GM12878 (cell line): ENCODE measurements around the gene PPIL3. TPM values are rescaled to one million over a fixed set of nuclear protein-coding genes. Genes with fewer than 3 reads are reported as not detected.
A peak's percentile ranks its signal among the peaks of the same experiment; 100 is the strongest.

Source experiments
- ATAC-seq: fragments of 200-7000 bp; cut with Tn5 transposase; 3 replicates; pipeline ENCODE4 v1.9.1; 2020; ENCODE audit warnings: mild to moderate bottlenecking, moderate library complexity
- BruUV-seq: library from RNA; stranded (reverse); fragments of 400-500 nt; replicated peaks from 2 replicates; lab custom pipeline; 2021; lab: Mats Ljungman, UMichigan
- CTCF ChIA-PET: fragments of 300-600 bp; sonication (Branson Sonifier 250); formaldehyde crosslinking; extraction: SDS; loops from one replicate; lab custom pipeline; 2021; ENCODE audit warnings: inconsistent platforms; lab: Yijun Ruan, JAX
- POLR2A ChIA-PET: fragments of 350-600 bp; formaldehyde crosslinking; extraction: SDS; loops from one replicate; lab custom pipeline; 2021; ENCODE audit warnings: inconsistent platforms; lab: Charles Lee
- RAD21 ChIA-PET: fragments of 300-600 bp; sonication (Branson Sonifier 250); formaldehyde crosslinking; loops from one replicate; lab custom pipeline; 2023; ENCODE audit warnings: antibody characterized with exemption; ENCODE audit not compliant: unreplicated experiment; lab: Charles Lee
- SMC1A ChIA-PET: fragments of 300-600 bp; sonication (Branson Sonifier 250); formaldehyde crosslinking; loops from one replicate; lab custom pipeline; 2023; ENCODE audit not compliant: unreplicated experiment, uncharacterized antibody; lab: Charles Lee
- DNase-seq: peaks from one replicate; pipeline ENCODE4 v3.0.0-alpha.2; 2011; ENCODE audit warnings: low read depth, low spot score
- FAIRE-seq: peaks from 3 replicates; lab custom pipeline; 2011; peaks lifted over from hg19 to GRCh38; lab: Jason Lieb, UNC
- H2AFZ ChIP-seq: 2 replicates; pipeline ENCODE4 v1.6.0; 2011; ENCODE audit warnings: low read depth, low read length, control low read depth; ENCODE audit not compliant: control insufficient read depth
- H3K27ac ChIP-seq: 2 replicates; pipeline ENCODE4 v1.5.1; 2011; ENCODE audit warnings: control low read depth; ENCODE audit not compliant: control insufficient read depth, insufficient read depth
- H3K27me3 ChIP-seq, 2 experiments: replicated peaks in 1 of 2; 2 replicates each; pipeline versions ENCODE4 v1.6.0 to v1.6.1; 2011; ENCODE audit warnings: low read length in 1 of 2; ENCODE audit not compliant: control insufficient read depth in 2 of 2, insufficient read depth in 2 of 2
- H3K36me3 ChIP-seq, 2 experiments: 2 replicates each; pipeline ENCODE4 v1.5.1; 2011; ENCODE audit warnings: low read length in 1 of 2; ENCODE audit not compliant: control insufficient read depth in 2 of 2, insufficient read depth in 2 of 2
- H3K4me1 ChIP-seq: 2 replicates; pipeline ENCODE4 v1.6.1; 2011; ENCODE audit warnings: mild to moderate bottlenecking, low read length, moderate library complexity, mixed read lengths; ENCODE audit not compliant: control insufficient read depth, insufficient read depth
- H3K4me2 ChIP-seq: 2 replicates; pipeline ENCODE4 v1.6.0; 2011; ENCODE audit warnings: control low read depth; ENCODE audit not compliant: control insufficient read depth, insufficient read depth
- H3K4me3 ChIP-seq: fragments of 200-600 bp; sonication (generic); 2 replicates; pipeline ENCODE4 v1.5.1; 2016
- H3K79me2 ChIP-seq: 2 replicates; pipeline ENCODE4 v1.6.0; 2011; ENCODE audit warnings: low read length; ENCODE audit not compliant: control insufficient read depth, insufficient read depth
- H3K9ac ChIP-seq: 2 replicates; pipeline ENCODE4 v1.8.0; 2011; ENCODE audit warnings: low read length, control low read depth, mixed read lengths; ENCODE audit not compliant: control insufficient read depth, insufficient read depth
- H3K9me3 ChIP-seq: replicated peaks from 3 replicates; pipeline ENCODE4 v1.5.1; 2011; ENCODE audit warnings: mild to moderate bottlenecking, low read length; ENCODE audit not compliant: control insufficient read depth, insufficient read depth
- H4K20me1 ChIP-seq: 2 replicates; pipeline ENCODE4 v1.6.0; 2011; ENCODE audit not compliant: control insufficient read depth, insufficient read depth
- POLR2AphosphoS5 ChIP-seq: IDR thresholded peaks from 2 replicates; pipeline ENCODE4 v1.6.1; 2011; ENCODE audit warnings: mild to moderate bottlenecking, low read length, inconsistent platforms
- SMARCA5 ChIP-seq: fragments of 450-650 bp; IDR thresholded peaks from 2 replicates; pipeline ENCODE4 v1.6.1; 2017; ENCODE audit warnings: mild to moderate bottlenecking
- WGBS: methylation state at CpG from one replicate; pipeline ENCODE4 v1.1.6; 2016; ENCODE audit warnings: low lambda C conversion rate; ENCODE audit not compliant: insufficient replicate concordance, insufficient coverage; ENCODE audit errors: missing lambda C conversion rate; 5-methylcytosine and 5-hydroxymethylcytosine counted together
- in situ Hi-C: fragments of 300-500 bp; cut with MboI; formaldehyde crosslinking; loops from 9 replicates; pipeline ENCODE4 v1.14.3; 2018; ENCODE audit warnings: mixed read lengths
- intact Hi-C: fragments of 100-400 bp; cut with micrococcal nuclease; formaldehyde crosslinking; loops from one replicate; pipeline ENCODE4 v1.14.2; 2022; ENCODE audit not compliant: unreplicated experiment
- polyA plus RNA-seq, 11 experiments: library from polyadenylated mRNA; depleted of rRNA in 4 of 11; unstranded in 6 of 11; stranded (reverse) in 5 of 11; fragments of >200 nt; fragmentation: Nextera tagmentation in 4 of 11; fragmentation: Illumina TruSeq in 1 of 11; extraction: Ambion mirVana in 4 of 11; extraction: Trizol in 1 of 11; gene quantifications; 1 replicate in 1 of 11; 2 replicates in 10 of 11; pipeline versions ENCODE4 v1.2.1 to v1.2.3, GENCODE V29; 2011 to 2016; ENCODE audit warnings: inconsistent platforms in 2 of 11, missing spikeins in 2 of 11, low read depth in 1 of 11
- small RNA-seq: library from RNA; depleted of rRNA; stranded (forward); fragments of <200 nt; gene quantifications from one replicate; pipeline ENCODE3, GENCODE V24; 2014
- total RNA-seq, 4 experiments: library from RNA; depleted of rRNA in 3 of 4; stranded (reverse); fragments of >200 nt in 3 of 4; fragmentation: Illumina TruSeq in 1 of 4; extraction: Trizol in 1 of 4; gene quantifications; 2 replicates each; pipeline versions ENCODE4 v1.2.1 to v1.2.3, GENCODE V29; 2013 to 2021

The PPIL3 gene
- total and polyA plus RNA-seq, 10 of the 15 experiments (the other 5 are each of a cell fraction or from before 2014, with no cell fraction given), result 33.8 to 176 (median 59.1) TPM

GRCh38 chr2:200821686-200822245 is 67.1 kb downstream of the PPIL3 start:
- FAIRE-seq (no peak), DNase-seq (no peak), ATAC-seq (no peak)
- POLR2A ChIA-PET, result no interaction called here
- TF ChIP-seq POLR2AphosphoS5, result peak; percentile 59
- no peak for TF ChIP-seq SMARCA5
- Histone ChIP-seq H3K79me2 (no peaks in the 10 kb centered on the region), H3K27ac (no peak overlapping the region), H3K36me3 (peaks cover 8 to 16% of the 10 kb centered on the region in 2 experiments), H3K9me3 (no peaks in the 10 kb centered on the region), H3K4me3 (no peak overlapping the region), H4K20me1 (no peaks in the 10 kb centered on the region), H3K9ac (no peak overlapping the region), H3K4me2 (no peak overlapping the region), H2AFZ (no peak overlapping the region), H3K27me3 (no peaks in the 10 kb centered on the region), H3K4me1 (no peaks in the 10 kb centered on the region)
- RAD21 ChIA-PET, result no interaction called here
- intact Hi-C loops (no loop called here), in situ Hi-C loops (no loop called here)
- WGBS, result 89% methylated on average over 6 of the region's 6 CpGs
- no TSS peak for BruUV-seq
- SMC1A ChIA-PET, result interaction anchor here (0.6 kb wide), 1 partner anchor 247 kb away, joined by 3 read pairs; no protein-coding TSS in a partner anchor
- CTCF ChIA-PET, result interaction anchor here (0.5 kb wide), 1 partner anchor 82 kb away, joined by 4 read pairs; no protein-coding TSS in a partner anchor

Small RNA genes lying within 50 kb of the gene (small RNA-seq; reads per million reads assigned to genes)
- gene RF00019, result not detected
- not detected for gene RNA5SP115
- not detected for gene RNU6-312P
- gene RNU6-31P, result 0.23 reads per million
- not detected for gene RNU6-762P

Other genes starting within 250 kb of the PPIL3 start
- 262 and 298 TPM in 2 replicates for gene BZW1, start 77.2 kb downstream of the PPIL3 start, total RNA-seq (2014; rRNA removed)
- 280 and 291 TPM in 2 replicates for gene BZW1, start 77.2 kb downstream of the PPIL3 start, total RNA-seq (2014; rRNA removed; fragmentation: Illumina TruSeq; extraction: Trizol)
- 259 and 273 TPM in 2 replicates for gene BZW1, start 77.2 kb downstream of the PPIL3 start, total RNA-seq (2021)
- 265 and 313 TPM in 2 replicates for gene BZW1, start 77.2 kb downstream of the PPIL3 start, polyA plus RNA-seq (2011; rRNA removed)
- 218 and 253 TPM in 2 replicates for gene BZW1, start 77.2 kb downstream of the PPIL3 start, polyA plus RNA-seq (2014; fragmentation: Illumina TruSeq; extraction: Trizol)
- gene BZW1, start 77.2 kb downstream of the PPIL3 start, polyA plus RNA-seq (2014; fragmentation: Nextera tagmentation; extraction: Ambion mirVana), result 100 to 1,000 TPM; 200 to 317 TPM
- 186 and 216 TPM in 2 replicates for gene BZW1, start 77.2 kb downstream of the PPIL3 start, polyA plus RNA-seq (2014; rRNA removed)
- 100 to 1,000 TPM; 330 to 349 TPM for gene BZW1, start 77.2 kb downstream of the PPIL3 start, polyA plus RNA-seq (2016; fragmentation: Nextera tagmentation; extraction: Ambion mirVana)
- 61.2 and 73.7 TPM in 2 replicates for gene CLK1, start 24.4 kb downstream of the PPIL3 start, total RNA-seq (2014; rRNA removed)
- gene CLK1, start 24.4 kb downstream of the PPIL3 start, total RNA-seq (2014; rRNA removed; fragmentation: Illumina TruSeq; extraction: Trizol), result 74.1 and 75.1 TPM in 2 replicates
- 53.4 and 66.3 TPM in 2 replicates for gene CLK1, start 24.4 kb downstream of the PPIL3 start, total RNA-seq (2021)
- 221 and 318 TPM in 2 replicates for gene CLK1, start 24.4 kb downstream of the PPIL3 start, polyA plus RNA-seq (2011; rRNA removed)
- gene CLK1, start 24.4 kb downstream of the PPIL3 start, polyA plus RNA-seq (2014; fragmentation: Illumina TruSeq; extraction: Trizol), result 85.2 and 101 TPM in 2 replicates
- gene CLK1, start 24.4 kb downstream of the PPIL3 start, polyA plus RNA-seq (2014; fragmentation: Nextera tagmentation; extraction: Ambion mirVana), result 100 to 1,000 TPM in 1 of 2 experiments, 10 to 100 TPM in 1; 95.6 to 138 TPM
- 66.6 and 91.8 TPM in 2 replicates for gene CLK1, start 24.4 kb downstream of the PPIL3 start, polyA plus RNA-seq (2014; rRNA removed)
- 10 to 100 TPM; 63.3 to 63.7 TPM for gene CLK1, start 24.4 kb downstream of the PPIL3 start, polyA plus RNA-seq (2016; fragmentation: Nextera tagmentation; extraction: Ambion mirVana)
- 41.1 and 44.9 TPM in 2 replicates for gene NIF3L1, start 294 bp upstream of the PPIL3 start, total RNA-seq (2014; rRNA removed)
- 36.9 and 40.3 TPM in 2 replicates for gene NIF3L1, start 294 bp upstream of the PPIL3 start, total RNA-seq (2014; rRNA removed; fragmentation: Illumina TruSeq; extraction: Trizol)
- gene NIF3L1, start 294 bp upstream of the PPIL3 start, total RNA-seq (2021), result 27.1 and 27.6 TPM in 2 replicates
- gene NIF3L1, start 294 bp upstream of the PPIL3 start, polyA plus RNA-seq (2011; rRNA removed), result 95.9 and 114 TPM in 2 replicates
- gene NIF3L1, start 294 bp upstream of the PPIL3 start, polyA plus RNA-seq (2014; fragmentation: Illumina TruSeq; extraction: Trizol), result 56.0 and 77.3 TPM in 2 replicates
- 10 to 100 TPM; 58.3 to 88.2 TPM for gene NIF3L1, start 294 bp upstream of the PPIL3 start, polyA plus RNA-seq (2014; fragmentation: Nextera tagmentation; extraction: Ambion mirVana)
- 44.4 and 49.0 TPM in 2 replicates for gene NIF3L1, start 294 bp upstream of the PPIL3 start, polyA plus RNA-seq (2014; rRNA removed)
- 10 to 100 TPM; 51.5 to 56.1 TPM for gene NIF3L1, start 294 bp upstream of the PPIL3 start, polyA plus RNA-seq (2016; fragmentation: Nextera tagmentation; extraction: Ambion mirVana)
- gene ORC2, start 74.6 kb upstream of the PPIL3 start, total RNA-seq (2014; rRNA removed), result 17.2 and 21.5 TPM in 2 replicates
- gene ORC2, start 74.6 kb upstream of the PPIL3 start, total RNA-seq (2014; rRNA removed; fragmentation: Illumina TruSeq; extraction: Trizol), result 22.5 and 25.2 TPM in 2 replicates
- 33.1 and 36.9 TPM in 2 replicates for gene ORC2, start 74.6 kb upstream of the PPIL3 start, total RNA-seq (2021)
- 11.5 and 12.9 TPM in 2 replicates for gene ORC2, start 74.6 kb upstream of the PPIL3 start, polyA plus RNA-seq (2011; rRNA removed)
- 20.9 and 26.0 TPM in 2 replicates for gene ORC2, start 74.6 kb upstream of the PPIL3 start, polyA plus RNA-seq (2014; fragmentation: Illumina TruSeq; extraction: Trizol)
- 1 to 10 TPM; 6.1 to 6.7 TPM for gene ORC2, start 74.6 kb upstream of the PPIL3 start, polyA plus RNA-seq (2014; fragmentation: Nextera tagmentation; extraction: Ambion mirVana)
- 11.6 and 14.1 TPM in 2 replicates for gene ORC2, start 74.6 kb upstream of the PPIL3 start, polyA plus RNA-seq (2014; rRNA removed)
- 10 to 100 TPM; 18.1 to 19.5 TPM for gene ORC2, start 74.6 kb upstream of the PPIL3 start, polyA plus RNA-seq (2016; fragmentation: Nextera tagmentation; extraction: Ambion mirVana)
- 6.0 and 7.3 TPM in 2 replicates for gene HYCC2, start 182.6 kb upstream of the PPIL3 start, total RNA-seq (2014; rRNA removed)
- gene HYCC2, start 182.6 kb upstream of the PPIL3 start, total RNA-seq (2014; rRNA removed; fragmentation: Illumina TruSeq; extraction: Trizol), result 9.5 and 11.1 TPM in 2 replicates
- 15.2 and 17.4 TPM in 2 replicates for gene HYCC2, start 182.6 kb upstream of the PPIL3 start, total RNA-seq (2021)
- 9.2 and 14.4 TPM in 2 replicates for gene HYCC2, start 182.6 kb upstream of the PPIL3 start, polyA plus RNA-seq (2011; rRNA removed)
- 6.7 and 8.5 TPM in 2 replicates for gene HYCC2, start 182.6 kb upstream of the PPIL3 start, polyA plus RNA-seq (2014; fragmentation: Illumina TruSeq; extraction: Trizol)
- gene HYCC2, start 182.6 kb upstream of the PPIL3 start, polyA plus RNA-seq (2014; fragmentation: Nextera tagmentation; extraction: Ambion mirVana), result 1 to 10 TPM; 3.4 to 6.8 TPM
- 4.6 and 4.9 TPM in 2 replicates for gene HYCC2, start 182.6 kb upstream of the PPIL3 start, polyA plus RNA-seq (2014; rRNA removed)
- 10 to 100 TPM; 11.6 to 12.9 TPM for gene HYCC2, start 182.6 kb upstream of the PPIL3 start, polyA plus RNA-seq (2016; fragmentation: Nextera tagmentation; extraction: Ambion mirVana)
- gene NDUFB3, start 182.9 kb upstream of the PPIL3 start, total RNA-seq (2014; rRNA removed), result 115 and 153 TPM in 2 replicates
- gene NDUFB3, start 182.9 kb upstream of the PPIL3 start, total RNA-seq (2014; rRNA removed; fragmentation: Illumina TruSeq; extraction: Trizol), result 188 and 189 TPM in 2 replicates
- gene NDUFB3, start 182.9 kb upstream of the PPIL3 start, total RNA-seq (2021), result 129 and 146 TPM in 2 replicates
- 157 and 257 TPM in 2 replicates for gene NDUFB3, start 182.9 kb upstream of the PPIL3 start, polyA plus RNA-seq (2011; rRNA removed)
- gene NDUFB3, start 182.9 kb upstream of the PPIL3 start, polyA plus RNA-seq (2014; fragmentation: Illumina TruSeq; extraction: Trizol), result 152 and 190 TPM in 2 replicates
- 1,000 to 10,000 TPM; 1,005 to 1,059 TPM for gene NDUFB3, start 182.9 kb upstream of the PPIL3 start, polyA plus RNA-seq (2014; fragmentation: Nextera tagmentation; extraction: Ambion mirVana)
- 180 and 186 TPM in 2 replicates for gene NDUFB3, start 182.9 kb upstream of the PPIL3 start, polyA plus RNA-seq (2014; rRNA removed)
- gene NDUFB3, start 182.9 kb upstream of the PPIL3 start, polyA plus RNA-seq (2016; fragmentation: Nextera tagmentation; extraction: Ambion mirVana), result 100 to 1,000 TPM; 665 to 671 TPM
- 81.4 and 106 TPM in 2 replicates for gene CFLAR, start 227.1 kb upstream of the PPIL3 start, total RNA-seq (2014; rRNA removed)
- 109 and 110 TPM in 2 replicates for gene CFLAR, start 227.1 kb upstream of the PPIL3 start, total RNA-seq (2014; rRNA removed; fragmentation: Illumina TruSeq; extraction: Trizol)
- 97.7 and 99.5 TPM in 2 replicates for gene CFLAR, start 227.1 kb upstream of the PPIL3 start, total RNA-seq (2021)
- 181 and 241 TPM in 2 replicates for gene CFLAR, start 227.1 kb upstream of the PPIL3 start, polyA plus RNA-seq (2011; rRNA removed)
- 103 and 125 TPM in 2 replicates for gene CFLAR, start 227.1 kb upstream of the PPIL3 start, polyA plus RNA-seq (2014; fragmentation: Illumina TruSeq; extraction: Trizol)
- gene CFLAR, start 227.1 kb upstream of the PPIL3 start, polyA plus RNA-seq (2014; fragmentation: Nextera tagmentation; extraction: Ambion mirVana), result 100 to 1,000 TPM; 103 to 105 TPM
- gene CFLAR, start 227.1 kb upstream of the PPIL3 start, polyA plus RNA-seq (2014; rRNA removed), result 70.5 and 80.6 TPM in 2 replicates
- 10 to 100 TPM; 87.2 to 89.4 TPM for gene CFLAR, start 227.1 kb upstream of the PPIL3 start, polyA plus RNA-seq (2016; fragmentation: Nextera tagmentation; extraction: Ambion mirVana)